ENCODE data around the gene PRKCB. TPM values are rescaled to one million over a fixed set of nuclear protein-coding genes. Genes with fewer than 3 reads are reported as not detected.
A peak's percentile ranks its signal among the peaks of the same experiment; 100 is the strongest.

Gene PRKCB
- total and polyA plus RNA-seq, 2 of the 8 experiments (the other 6 are each of a cell fraction or from before 2014, with no cell fraction given) = 7.1 to 12.1 TPM

DNA sequence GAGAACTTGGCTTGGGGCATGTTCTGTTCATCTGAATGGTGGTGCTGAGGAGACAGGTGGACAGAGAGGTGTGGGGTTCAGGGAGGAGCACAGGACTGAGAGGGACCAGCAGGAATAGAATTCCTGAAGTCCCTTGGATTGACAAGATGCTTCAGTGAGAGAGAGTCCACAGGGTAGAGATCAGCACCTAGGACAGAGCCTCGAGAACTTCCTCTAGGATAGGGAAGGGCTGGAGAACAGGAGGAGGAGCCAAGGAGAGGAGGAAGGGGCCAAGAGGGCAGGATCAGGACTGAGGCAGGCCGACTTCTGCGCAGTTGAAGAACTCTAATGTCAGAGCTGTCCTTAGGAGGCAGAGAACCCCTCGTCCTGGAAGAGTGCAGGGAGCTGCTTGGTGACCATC is 138.4 kb downstream of the PRKCB start:
- peaks cover 0 to 9% (median 3%) of the 10 kb centered on the region in 4 experiments; a peak in 2 of 7 replicates for H3K4me1 ChIP-seq (replicated peaks in 1 of 4; ENCODE audit: control insufficient read depth in 3 of 4, insufficient read depth in 4 of 4, low read length in 3 of 4)
- H3K9ac ChIP-seq (replicated peaks in 1 of 4; ENCODE audit: extremely low read depth in 1 of 4, low read depth in 3 of 4, low read length in 3 of 4) = no peak overlapping the region
- 50% methylated on average over 4 of the region's 4 CpGs; no CpG with 5 or more reads in 1 of the 2 experiments for WGBS, 2 experiments (ENCODE audit: extremely low coverage in 1 of 2, insufficient coverage in 1 of 2, insufficient read length in 1 of 2, insufficient replicate concordance in 2 of 2, low coverage in 1 of 2, low lambda C conversion rate in 2 of 2, missing lambda C conversion rate in 1 of 2)
- H3K4me2 ChIP-seq (ENCODE audit: insufficient read depth in 1 of 2, low read depth in 2 of 2, low read length in 2 of 2) = no peak overlapping the region; a peak in 1 of 4 replicates
- no peak overlapping the region for H4K5ac ChIP-seq (ENCODE audit: insufficient read length, low read depth, low read length)
- H2BK15ac ChIP-seq (ENCODE audit: low read length) = no peak overlapping the region
- FAIRE-seq (peak; percentile 99), DNase-seq (ENCODE audit: low read depth in 1 of 2, low spot score in 2 of 2) (peak; percentile 29 to 73)
- no peak overlapping the region for H3K4me3 ChIP-seq (ENCODE audit: extremely low read depth in 1 of 4, insufficient read depth in 2 of 4, low read depth in 3 of 4, low read length in 4 of 4)
- H3K27ac ChIP-seq (ENCODE audit: low read depth, low read length) = no peak overlapping the region
- no peak overlapping the region for H4K91ac ChIP-seq (replicated peaks; ENCODE audit: insufficient read length, low read length)
- no peaks in the 10 kb centered on the region for H3K23me2 ChIP-seq (ENCODE audit: low read depth, low read length)
- H3K9me3 ChIP-seq (ENCODE audit: insufficient read depth in 2 of 2, low read depth in 1 of 2, low read length in 1 of 2) = no peaks in the 10 kb centered on the region
- no peak overlapping the region for H3K56ac ChIP-seq (replicated peaks; ENCODE audit: insufficient read length, low read depth, low read length)
- no peak overlapping the region for H2BK5ac ChIP-seq (ENCODE audit: low read depth, low read length)
- H3K79me2 ChIP-seq (ENCODE audit: control insufficient read depth in 1 of 2, insufficient read depth in 2 of 2, low read length in 2 of 2) = no peaks in the 10 kb centered on the region
- no peak overlapping the region for H2BK20ac ChIP-seq (ENCODE audit: low read length)
- ChIA-PET POLR2A (ENCODE audit: partially characterized antibody) (no interaction called here), CTCF (ENCODE audit: partially characterized antibody) (interaction anchor here (0.8 to 1.2 kb wide), 2 partner anchors 19 to 36 kb away, joined by 3 to 5 read pairs; no protein-coding TSS in a partner anchor)
- H2AFZ ChIP-seq (ENCODE audit: low read length) = no peak overlapping the region
- H3K27me3 ChIP-seq (replicated peaks in 1 of 4; ENCODE audit: control insufficient read depth in 3 of 4, extremely low read depth in 1 of 4, insufficient read depth in 3 of 4, low read length in 3 of 4) = no peaks in the 10 kb centered on the region
- H3K23ac ChIP-seq (ENCODE audit: insufficient read length) = no peak overlapping the region
- no peak overlapping the region; the same call in 1 of the 2 replicates for H2AK5ac ChIP-seq (ENCODE audit: low read depth, low read length)
- no peak overlapping the region for H2BK12ac ChIP-seq (ENCODE audit: low read depth, low read length)
- H3K79me1 ChIP-seq (ENCODE audit: low read depth, low read length) = no peaks in the 10 kb centered on the region
- no peak overlapping the region for H3K18ac ChIP-seq (ENCODE audit: extremely low read depth, low read length)
- H2BK120ac ChIP-seq (replicated peaks; ENCODE audit: low read depth, low read length) = no peak overlapping the region
- H3K36me3 ChIP-seq (ENCODE audit: control insufficient read depth in 2 of 4, insufficient read depth in 4 of 4, low read length in 3 of 4) = no peaks in the 10 kb centered on the region
- peaks cover 0 to 2% of the 10 kb centered on the region in 2 experiments for H4K20me1 ChIP-seq (replicated peaks in 1 of 2; ENCODE audit: control insufficient read depth in 1 of 2, insufficient read depth in 2 of 2, low read length in 2 of 2)
- H3K4ac ChIP-seq (replicated peaks; ENCODE audit: insufficient read length, low read depth, low read length) = no peak overlapping the region
- H3K14ac ChIP-seq (ENCODE audit: insufficient read length) = no peak overlapping the region
- TF ChIP-seq RFX5 (IDR thresholded peaks at IDR 0.05; ENCODE audit: borderline replicate concordance, low read depth, low read length) = no peak
- TF ChIP-seq, protein P1, sequence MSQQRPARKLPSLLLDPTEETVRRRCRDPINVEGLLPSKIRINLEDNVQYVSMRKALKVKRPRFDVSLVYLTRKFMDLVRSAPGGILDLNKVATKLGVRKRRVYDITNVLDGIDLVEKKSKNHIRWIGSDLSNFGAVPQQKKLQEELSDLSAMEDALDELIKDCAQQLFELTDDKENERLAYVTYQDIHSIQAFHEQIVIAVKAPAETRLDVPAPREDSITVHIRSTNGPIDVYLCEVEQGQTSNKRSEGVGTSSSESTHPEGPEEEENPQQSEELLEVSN (IDR thresholded peaks at IDR 0.05) = no peak
- TF ChIP-seq FOSL1 (IDR thresholded peaks at IDR 0.05; ENCODE audit: insufficient read depth, low read depth, low read length) = no peak
- peak in 1 of 2 experiments; percentile 6; a peak in 1 of 4 replicates for TF ChIP-seq RAD21 (IDR thresholded peaks at IDR 0.05 in 1 of 2, conservative IDR thresholded peaks at IDR 0.05 in 1 of 2; ENCODE audit: low read depth in 2 of 2, low read length in 2 of 2)
- no peak for TF ChIP-seq SIX5 (IDR thresholded peaks at IDR 0.05; ENCODE audit: low read depth, low read length)
- TF ChIP-seq SIN3A (conservative IDR thresholded peaks at IDR 0.05 in 1 of 2, IDR thresholded peaks at IDR 0.05 in 1 of 2; ENCODE audit: low read depth in 1 of 2, low read length in 2 of 2) = peak; percentile 38 to 80; a peak in 1 of 4 replicates
- no peak overlapping the region for H4K8ac ChIP-seq (ENCODE audit: extremely low read depth, insufficient read depth, low read length)
